Measurements from ENCODE around the gene ARID3A.
"Not testable (repeated sequence)": the region's sequence is repeated elsewhere in the genome, so short reads cannot be mapped to it uniquely, and the experiment has no call there.

ARID3A gene, protein sequence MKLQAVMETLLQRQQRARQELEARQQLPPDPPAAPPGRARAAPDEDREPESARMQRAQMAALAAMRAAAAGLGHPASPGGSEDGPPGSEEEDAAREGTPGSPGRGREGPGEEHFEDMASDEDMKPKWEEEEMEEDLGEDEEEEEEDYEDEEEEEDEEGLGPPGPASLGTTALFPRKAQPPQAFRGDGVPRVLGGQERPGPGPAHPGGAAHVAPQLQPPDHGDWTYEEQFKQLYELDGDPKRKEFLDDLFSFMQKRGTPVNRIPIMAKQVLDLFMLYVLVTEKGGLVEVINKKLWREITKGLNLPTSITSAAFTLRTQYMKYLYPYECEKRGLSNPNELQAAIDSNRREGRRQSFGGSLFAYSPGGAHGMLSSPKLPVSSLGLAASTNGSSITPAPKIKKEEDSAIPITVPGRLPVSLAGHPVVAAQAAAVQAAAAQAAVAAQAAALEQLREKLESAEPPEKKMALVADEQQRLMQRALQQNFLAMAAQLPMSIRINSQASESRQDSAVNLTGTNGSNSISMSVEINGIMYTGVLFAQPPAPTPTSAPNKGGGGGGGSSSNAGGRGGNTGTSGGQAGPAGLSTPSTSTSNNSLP

DNA sequence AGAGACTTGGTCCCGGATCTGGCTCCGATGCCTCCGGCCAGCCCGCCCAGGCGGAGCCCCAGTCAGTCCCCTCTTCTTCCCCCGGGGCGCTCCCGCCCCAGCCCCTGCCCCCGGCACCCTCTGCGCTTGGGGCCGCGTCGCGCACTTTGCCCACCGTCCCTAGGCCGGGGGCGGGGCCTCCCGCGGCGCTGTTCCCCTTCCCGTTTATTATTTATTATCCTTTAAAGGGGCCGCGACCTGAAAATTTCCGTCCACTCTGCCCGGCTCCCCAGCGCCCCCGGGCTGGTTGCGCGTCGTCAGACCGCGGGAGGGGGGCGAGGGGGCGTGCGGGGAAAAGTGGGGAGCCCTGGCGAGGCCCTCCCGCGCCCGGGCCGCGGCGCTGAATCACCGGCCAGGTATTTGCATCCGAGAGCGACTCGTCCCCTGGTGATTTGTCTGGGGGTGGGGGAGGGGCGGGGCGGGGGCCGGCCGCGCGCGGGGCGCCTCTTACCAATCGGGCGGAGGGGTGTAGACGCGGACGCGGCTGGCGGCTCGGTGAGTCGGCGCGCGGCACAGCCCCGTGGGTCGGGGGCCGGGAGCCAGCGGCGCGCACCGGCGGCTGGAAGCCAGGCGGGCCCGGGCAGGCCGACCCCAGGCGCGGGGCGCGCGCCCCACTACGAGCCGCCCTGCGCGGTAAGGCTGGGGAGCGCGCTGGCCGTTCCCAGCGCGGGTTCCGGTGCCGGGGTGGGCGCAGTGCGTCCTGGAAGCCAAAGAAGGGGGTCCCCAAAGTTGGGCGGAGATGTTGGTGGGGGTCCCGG lies at the start of gene ARID3A:
ARID3A (plus strand) TSS at position 510 of the 797 bp plus-strand sequence. CDS start 3,494 bp downstream, outside the sequence.
- peak in 2 of 3 donors; percentile 62 to 70 for DNase-seq (ENCODE audit: low read depth in 2 of 3, low spot score in 1 of 3)

DNA sequence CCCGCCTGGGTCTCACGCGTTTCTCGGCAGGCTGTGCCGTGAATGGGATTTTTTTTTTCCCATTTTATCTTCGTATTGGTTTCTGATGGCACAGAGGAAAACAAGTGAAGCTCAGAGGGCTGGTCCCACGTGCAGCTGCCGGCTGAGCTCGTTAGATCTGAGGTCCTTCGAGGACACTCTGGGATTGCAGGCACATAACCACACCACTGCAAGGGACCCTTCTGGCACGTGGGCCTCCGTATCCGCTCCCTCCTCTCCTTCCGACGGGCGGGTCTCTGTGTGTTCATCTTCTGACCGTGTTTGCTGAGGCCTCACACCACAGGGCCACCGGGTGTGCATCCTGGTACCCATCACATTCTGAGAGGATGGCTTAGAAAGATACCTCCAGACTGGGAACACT lies 49.7 kb upstream of the ARID3A start:
- no peak for DNase-seq (ENCODE audit: low read depth in 2 of 3, low spot score in 1 of 3)

DNA sequence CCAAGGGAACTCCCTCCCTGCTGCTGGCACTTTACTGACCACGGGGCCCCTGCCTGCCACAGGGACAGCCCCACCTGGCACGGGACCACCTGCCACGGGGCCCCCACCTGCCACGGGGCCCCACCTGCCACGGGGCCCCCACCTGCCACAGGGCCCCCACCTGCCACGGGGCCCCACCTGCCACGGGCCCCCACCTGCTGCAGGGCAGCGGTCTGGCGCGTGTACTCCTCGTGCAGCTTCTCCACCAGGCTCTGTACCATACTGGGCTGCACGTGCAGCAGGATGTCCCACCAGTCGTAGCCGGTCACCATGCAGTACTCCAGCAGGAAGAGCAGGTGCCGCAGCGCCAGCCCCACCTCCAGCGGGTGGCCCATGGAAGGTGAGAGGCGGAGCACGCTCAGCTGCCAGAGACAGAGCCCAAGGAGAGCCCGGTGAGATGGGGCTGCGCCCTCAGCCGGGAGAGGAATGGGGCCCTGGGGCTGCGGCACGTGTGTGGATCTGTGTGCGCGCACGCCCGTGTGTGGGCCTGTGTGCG lies 49.0 kb upstream of the ARID3A start:
- no peak for DNase-seq (ENCODE audit: low read depth in 2 of 3, low spot score in 1 of 3)

DNA sequence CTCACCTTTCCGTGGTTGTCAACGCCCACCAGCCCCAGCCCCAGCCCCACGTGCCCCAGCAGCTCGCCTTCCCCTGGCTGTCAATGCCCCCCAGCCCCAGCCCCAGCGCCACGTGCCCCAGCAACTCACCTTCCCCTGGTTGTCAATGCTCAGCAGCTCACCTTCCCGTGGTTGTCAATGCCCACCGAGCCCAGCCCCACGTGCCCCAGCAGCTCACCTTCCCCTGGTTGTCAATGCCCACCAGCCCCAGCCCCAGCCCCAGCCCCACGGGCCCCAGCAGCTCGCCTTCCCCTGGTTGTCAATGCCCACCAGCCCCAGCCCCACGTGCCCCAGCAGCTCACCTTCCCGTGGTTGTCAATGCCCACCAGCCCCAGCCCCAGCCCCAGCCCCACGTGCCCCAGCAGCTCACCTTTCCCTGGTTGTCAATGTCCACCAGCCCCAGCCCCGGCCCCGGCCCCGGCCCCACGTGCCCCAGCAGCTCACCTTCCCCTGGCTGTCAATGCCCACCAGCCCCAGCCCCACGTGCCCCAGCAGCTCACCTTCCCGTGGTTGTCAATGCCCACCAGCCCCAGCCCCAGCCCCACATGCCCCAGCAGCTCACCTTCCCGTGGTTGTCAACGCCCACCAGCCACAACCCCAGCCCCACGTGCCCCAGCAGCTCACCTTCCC lies 47.7 kb upstream of the ARID3A start:
- not testable (repeated sequence) for DNase-seq (ENCODE audit: low read depth in 2 of 3, low spot score in 1 of 3)

DNA sequence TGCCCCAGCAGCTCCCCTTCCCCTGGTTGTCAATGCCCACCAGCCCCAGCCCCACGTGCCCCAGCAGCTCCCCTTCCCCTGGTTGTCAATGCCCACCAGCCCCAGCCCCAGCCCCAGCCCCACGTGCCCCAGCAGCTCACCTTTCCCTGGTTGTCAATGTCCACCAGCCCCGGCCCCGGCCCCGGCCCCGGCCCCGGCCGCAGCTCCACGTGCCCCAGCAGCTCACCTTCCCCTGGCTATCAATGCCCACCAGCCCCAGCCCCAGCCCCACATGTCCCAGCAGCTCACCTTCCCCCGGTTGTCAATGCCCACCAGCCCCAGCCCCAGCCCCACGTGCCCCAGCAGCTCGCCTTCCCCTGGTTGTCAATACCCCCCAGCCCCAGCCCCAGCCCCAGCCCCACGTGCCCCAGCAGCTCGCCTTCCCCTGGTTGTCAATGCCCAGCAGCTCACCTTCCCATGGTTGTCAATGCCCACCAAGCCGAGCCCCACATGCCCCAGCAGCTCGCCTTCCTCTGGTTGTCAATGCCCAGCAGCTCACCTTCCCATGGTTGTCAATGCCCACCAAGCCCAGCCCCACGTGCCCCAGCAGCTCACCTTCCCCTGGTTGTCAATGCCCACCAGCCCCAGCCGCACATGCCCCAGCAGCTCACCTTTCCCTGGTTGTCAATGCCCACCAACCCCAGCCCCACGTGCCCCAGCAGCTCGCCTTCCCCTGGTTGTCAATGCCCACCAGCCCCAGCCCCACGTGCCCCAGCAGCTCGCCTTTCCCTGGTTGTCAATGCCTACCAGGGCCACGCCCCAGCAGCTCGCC lies 46.9 kb upstream of the ARID3A start:
- DNase-seq (ENCODE audit: low read depth in 2 of 3, low spot score in 1 of 3) = not testable (repeated sequence)

DNA sequence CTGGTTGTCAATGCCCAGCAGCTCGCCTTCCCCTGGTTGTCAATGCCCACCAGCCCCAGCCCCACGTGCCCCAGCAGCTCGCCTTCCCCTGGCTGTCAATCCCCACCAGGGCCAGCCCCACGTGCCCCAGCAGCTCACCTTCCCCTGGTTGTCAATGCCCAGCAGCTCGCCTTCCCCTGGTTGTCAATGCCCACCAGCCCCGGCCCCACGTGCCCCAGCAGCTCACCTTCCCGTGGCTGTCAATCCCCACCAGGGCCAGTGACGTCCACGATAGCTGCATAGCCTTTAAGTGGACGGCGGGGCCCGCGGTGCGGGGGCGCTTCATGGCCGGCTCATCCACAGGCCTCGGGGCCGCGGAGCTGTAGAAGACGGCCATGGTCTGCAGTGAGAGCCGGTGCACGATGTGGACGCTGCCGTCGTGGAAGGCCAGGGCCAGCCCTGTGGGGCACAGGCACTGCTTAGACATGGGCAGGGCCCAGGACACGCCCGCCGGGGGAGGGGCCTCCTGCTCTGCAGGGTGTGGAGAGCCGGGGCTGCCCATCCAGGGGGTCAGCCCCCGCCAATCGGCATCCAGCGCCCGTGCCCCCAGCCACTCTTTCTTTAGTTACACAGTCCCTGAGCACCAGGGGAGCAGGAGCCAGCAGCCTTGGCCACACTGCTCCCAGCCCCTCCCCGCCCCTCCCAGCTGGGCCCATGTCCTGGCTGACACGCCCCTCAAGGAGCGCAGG lies 46.0 kb upstream of the ARID3A start:
- no peak for DNase-seq (ENCODE audit: low read depth in 2 of 3, low spot score in 1 of 3)

DNA sequence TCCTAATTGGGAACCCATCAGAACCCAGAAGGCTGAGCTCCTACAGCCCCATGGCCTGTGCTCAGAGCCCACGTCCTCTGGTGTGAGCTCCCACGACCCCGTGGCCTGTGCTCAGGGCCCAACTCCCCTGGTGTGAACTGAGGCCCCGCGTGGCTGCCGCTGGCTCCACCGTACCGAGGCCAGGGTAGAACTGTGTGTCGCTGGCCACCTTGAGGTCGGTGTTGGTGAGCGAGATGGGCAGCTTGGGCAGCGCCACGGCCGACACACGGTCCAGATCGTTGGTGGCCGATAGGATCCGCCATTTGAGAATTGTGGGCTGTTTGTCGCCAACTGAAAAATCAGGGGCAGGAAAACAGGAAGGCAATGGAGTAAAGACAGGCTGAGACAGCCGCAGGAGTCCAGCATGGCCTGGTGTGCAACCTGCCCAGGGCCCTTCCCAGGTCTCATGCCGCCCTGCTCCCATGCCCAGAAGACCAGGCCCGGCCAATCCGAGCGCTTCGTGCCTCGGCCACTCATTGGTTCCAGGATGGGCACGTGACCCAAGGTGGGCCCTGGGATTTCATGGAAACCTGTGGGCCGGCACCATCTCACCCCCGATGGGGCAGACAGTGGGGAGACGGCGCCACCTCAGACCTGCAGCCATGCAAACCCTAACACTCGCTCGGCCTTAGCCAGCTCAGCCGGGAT lies 44.3 kb upstream of the ARID3A start:
- no peak for DNase-seq (ENCODE audit: low read depth in 2 of 3, low spot score in 1 of 3)

DNA sequence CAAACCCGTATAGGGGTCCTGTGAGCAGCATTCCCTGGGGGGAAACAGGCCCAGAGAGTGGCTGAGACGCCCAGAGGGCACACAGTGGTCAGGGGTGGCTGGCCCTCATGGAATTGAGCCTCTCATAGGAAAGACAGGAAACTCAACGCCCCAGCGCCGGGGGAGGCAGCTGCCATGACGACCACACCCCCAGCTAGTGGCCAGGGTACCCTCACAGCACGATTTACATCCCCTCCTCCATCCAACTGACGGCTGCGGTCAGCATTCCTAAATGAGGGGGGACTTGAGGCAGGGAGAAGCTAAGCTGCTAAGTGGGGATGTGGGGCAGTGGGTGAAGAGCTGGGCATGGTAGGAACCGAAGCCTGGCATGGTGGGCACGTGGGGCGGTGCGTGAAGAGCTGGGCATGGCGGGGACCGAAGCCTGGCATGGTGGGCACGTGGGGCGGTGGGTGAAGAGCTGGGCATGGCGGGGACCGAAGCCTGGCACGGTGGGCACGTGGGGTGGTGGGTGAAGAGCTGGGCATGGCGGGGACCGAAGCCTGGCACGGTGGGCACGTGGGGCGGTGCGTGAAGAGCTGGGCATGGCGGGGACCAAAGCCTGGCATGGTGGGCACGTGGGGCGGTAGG lies 42.9 kb upstream of the ARID3A start:
- DNase-seq (ENCODE audit: low read depth in 2 of 3, low spot score in 1 of 3) = no peak

DNA sequence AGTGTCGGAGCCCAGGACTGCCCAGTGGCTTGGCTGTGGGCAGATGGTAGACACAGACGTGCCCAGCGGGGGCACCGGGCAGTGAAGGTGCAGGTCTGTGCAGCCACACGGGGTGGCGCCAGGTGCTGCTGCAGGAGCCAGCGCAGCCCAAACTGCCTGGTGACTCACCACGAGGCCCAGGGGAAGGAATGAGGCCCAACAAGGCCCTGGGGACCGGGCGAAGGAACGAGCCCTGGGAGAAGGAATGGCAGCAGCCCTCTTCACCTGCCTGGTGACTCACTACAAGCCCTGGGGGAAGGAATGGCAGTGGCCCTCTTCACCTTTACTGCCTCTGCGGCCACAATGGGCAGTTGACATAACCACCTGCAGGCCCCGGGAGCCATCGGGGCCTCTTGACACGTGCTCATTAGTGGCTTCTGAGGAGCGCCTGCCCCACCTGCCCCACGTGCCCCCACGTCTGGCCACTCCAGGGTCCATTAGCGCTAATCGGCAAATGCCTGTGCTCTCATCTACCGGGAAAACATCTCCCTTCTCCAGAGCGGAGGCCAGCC lies 42.1 kb upstream of the ARID3A start:
- DNase-seq (ENCODE audit: low read depth in 2 of 3, low spot score in 1 of 3) = no peak

DNA sequence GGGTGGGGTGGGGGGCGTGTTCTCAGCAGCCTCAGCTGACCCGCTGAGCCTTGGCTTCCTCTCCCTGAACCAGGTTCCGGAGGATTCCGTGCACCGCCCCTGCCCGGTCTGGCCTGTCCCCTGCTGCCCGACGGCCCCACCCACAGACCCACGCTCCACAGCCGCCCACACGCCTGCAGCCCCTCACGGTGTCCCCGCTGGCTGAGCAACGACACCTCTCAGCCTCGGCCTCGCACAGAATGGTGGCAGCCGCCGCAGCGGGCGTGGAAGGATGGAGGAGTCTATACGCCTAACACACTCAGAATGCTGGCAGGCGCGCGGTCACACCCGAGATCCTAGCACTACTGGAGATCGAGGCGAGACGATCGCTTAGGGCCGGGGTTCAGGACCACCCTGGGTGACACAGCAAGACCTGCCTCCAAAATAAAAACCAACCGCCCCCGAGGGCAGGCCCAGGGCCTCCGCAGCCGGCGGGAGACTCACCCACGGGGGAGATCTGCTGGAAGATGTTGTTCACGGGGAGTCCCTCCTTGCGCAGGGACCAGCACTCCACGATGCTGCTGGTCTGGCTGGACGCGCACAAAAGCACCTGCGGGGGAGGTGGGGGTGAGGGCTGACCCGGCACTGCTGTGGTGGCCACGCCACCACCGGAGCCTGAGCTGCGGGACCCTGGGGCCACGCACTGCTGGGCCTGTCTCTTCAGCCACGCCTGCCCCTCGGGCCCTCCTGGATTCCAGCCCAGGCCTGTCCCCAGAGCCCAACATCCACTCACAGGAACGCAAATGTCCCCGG lies 41.2 kb upstream of the ARID3A start:
- no peak for DNase-seq (ENCODE audit: low read depth in 2 of 3, low spot score in 1 of 3)

DNA sequence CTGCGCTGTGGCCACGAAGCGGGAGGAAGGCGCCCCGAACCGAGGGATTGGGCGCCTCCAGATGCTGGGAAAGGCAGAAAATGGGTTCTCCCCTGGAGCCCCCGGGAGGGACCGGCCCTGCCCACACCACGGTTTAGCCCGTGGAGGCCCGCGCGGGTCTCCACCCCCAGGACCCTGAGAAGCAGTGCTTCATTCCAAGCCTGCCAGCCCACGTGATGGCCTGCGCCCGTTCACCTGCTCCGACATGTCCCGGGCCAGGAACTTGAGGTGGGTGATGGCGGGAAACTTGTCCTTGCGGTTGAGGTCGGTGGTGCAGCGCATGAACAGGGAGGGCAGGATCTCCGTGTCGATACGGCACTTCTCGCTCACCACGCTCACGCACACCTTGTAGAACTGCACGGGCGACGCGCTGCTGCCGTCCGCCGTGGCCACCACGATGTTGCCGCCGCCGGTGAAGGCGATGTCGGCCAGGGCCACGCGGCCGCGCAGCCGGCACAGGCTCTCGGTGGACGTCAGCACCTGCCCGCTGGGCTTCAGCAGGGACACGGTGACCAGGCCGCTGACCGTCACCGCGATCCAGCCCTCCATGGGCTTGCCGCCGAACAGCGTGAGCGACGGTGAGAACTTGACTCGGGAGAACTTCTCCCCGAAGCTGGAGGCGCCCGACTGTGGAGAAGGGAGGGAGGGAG lies 40.2 kb upstream of the ARID3A start:
- no peak for DNase-seq (ENCODE audit: low read depth in 2 of 3, low spot score in 1 of 3)

DNA sequence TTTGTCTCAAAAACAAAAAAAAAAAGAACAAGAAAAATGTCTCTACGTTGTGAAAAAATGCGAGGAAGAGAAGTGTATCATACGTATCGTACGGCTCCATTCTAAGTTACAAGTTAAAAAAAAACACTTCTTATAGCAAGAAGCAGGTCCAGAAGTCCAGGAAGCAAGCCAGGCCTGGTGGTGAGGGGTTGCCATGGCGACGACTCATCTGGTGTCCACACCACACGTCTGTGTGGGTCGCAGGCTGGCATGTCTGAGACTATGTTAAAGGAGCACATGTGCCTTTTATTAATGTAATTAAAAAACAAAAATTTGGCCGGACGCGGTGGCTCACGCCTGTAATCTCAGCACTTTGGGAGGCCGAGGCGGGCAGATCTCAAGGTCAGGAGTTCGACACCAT lies 38.8 kb upstream of the ARID3A start:
- DNase-seq (ENCODE audit: low read depth in 2 of 3, low spot score in 1 of 3) = no peak

DNA sequence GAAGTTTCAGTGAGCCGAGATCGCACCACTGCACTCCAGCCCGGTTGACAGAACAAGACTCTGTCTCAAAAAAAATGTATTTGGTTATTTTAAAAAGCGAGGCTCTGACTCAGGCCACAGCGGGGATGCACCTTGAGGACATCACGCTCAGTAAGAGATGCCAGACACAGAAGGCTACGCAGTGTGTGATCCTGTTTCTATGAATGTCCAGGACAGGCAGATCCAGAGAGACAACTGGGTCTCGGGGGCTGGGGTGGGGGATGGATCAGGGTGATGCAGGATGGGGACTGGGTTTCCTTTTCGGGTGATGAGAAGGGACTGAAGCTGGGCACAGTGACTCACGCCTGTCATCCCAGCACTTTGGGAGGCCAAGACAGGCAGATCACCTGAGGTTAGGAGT lies 38.2 kb upstream of the ARID3A start:
- DNase-seq (ENCODE audit: low read depth in 2 of 3, low spot score in 1 of 3) = no peak

DNA sequence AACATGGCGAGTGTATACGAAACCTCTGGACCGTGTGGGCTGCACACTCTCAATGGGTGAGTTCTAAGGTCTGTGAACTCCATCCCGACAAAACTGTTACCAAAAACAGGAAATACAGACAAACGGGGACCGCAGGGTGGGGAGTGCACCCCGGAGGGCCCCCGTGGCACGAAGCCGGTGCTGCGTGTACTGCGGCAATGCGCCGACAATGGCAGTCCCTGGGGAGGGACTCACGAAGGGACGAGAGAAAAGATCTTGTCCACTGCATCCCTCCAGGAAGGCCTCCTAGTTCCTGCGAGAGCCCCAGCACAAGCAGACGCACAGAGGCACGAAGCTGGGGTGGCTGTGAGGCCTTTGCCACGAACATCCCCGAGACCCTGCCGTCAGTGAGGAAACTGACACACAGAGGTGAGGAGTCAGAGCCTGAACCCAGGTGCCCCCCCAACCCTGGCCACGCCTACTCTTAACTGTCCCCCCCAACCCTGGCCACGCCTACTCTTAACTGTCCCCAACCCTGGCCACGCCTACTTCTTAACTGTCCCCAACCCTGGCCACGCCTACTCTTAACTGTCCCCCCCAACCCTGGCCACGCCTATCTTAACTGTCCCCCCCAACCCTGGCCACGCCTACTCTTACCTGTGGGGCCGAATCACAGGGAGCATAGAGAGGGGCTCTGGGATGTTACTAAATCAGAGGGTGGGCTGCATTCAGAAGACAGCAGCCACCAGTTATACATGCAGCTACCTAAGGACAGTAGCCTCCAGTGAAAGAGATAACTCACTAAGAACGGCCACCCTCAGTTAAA lies 37.1 kb upstream of the ARID3A start:
- no peak for DNase-seq (ENCODE audit: low read depth in 2 of 3, low spot score in 1 of 3)

DNA sequence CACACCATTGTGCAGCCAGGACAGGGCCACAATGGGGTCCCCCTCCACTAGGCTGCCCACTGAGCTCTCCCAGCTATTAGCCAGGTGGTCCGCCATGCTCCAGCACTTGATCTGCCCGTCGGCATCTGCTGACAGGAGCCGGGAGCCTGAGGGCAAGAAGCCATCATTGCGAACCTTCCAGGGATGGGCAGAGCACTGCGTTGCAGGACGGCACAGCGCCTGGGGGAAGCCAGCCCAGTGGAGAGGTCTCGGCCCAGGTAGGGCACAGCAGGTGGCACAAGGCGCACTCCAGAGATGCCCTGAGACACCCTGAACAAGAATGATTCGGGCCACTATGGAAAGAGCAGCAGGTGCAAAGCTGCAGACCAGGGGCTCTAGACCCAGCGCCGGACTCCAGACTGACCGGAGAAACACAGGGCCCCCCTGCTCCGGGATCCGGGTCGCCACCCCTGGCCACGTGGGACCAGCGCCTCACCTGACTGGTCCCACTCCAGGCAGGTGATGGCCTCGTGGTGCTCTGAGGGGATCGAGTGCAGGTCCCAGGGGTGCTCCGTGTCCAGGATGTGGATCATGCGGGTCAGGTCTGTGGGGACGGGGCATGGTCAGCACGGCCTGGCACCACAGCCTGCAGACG lies 36.1 kb upstream of the ARID3A start:
- DNase-seq (ENCODE audit: low read depth in 2 of 3, low spot score in 1 of 3) = no peak

DNA sequence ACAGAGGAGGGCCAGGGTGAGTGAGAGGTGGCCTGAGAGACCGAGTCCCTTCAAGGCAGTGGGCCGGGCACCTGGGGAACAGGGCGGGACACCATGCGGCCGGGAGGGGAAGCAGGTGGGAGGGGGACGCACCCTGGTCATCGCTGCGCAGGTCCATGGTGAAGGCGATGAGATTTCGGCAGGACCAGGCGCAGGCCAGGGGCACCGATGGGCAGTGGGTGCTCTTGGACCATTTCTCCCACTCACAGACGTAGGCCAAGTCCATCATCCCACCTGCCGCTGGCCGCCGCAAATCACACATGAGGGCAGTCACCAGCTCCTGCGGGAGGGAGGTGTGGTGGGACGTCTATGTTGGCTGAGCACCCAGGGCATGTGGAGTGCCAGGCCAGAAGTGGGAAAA lies 35.0 kb upstream of the ARID3A start:
- no peak for DNase-seq (ENCODE audit: low read depth in 2 of 3, low spot score in 1 of 3)
